Measurements from ENCODE around the gene STK16.

DNA sequence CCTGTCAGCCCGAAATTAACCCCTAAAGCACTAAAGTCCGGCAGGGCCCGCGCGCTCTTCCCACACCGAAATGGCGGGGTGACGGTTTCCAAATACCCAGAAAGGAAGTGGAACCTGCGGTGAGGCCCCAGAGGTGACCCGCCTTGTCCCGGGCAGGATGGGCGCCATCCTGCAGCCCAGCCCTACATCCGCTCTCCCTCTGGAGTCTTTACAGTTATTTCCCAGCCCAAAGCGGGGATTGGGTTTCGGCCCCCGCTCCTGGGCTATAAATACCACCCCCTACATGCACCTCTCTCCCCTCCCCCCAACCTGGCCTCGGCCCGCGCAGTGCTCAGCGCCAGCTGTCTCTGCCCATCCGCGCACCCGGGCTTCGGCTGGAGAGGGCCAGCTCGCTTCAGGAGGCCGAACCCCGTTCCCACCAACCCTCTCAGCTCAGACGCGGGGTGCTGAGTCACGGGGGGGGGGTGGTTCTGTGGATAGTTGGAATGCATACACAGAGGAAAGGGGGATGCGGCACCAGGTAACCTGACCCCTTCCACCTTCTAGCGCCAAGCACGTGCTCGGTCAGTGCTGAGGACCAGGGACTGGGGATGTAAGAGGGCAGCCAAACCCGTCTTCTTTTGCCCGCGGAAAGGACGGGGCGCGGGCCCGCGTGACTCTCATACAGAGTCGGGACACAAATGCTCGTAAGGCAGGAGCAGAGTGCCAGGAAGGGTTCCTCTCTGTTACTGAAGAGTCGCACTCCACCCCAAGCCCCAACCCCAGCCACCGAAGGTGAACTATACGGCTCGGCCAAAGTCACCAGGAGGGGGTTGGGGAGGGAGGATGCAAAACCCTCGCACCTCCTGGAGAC, 7.8 kb downstream of the STK16 start, which contains the start of gene TUBA4B:
- TF ChIP-seq RAD21 (IDR thresholded peaks at IDR 0.05; ENCODE audit: low read depth), result no peak
- TF ChIP-seq EGR1 (IDR thresholded peaks at IDR 0.05), result no peak
